Midbrain (tissue), 1 donor: ENCODE data around the gene AKR1C4.
"Not testable (repeated sequence)": the region's sequence is repeated elsewhere in the genome, so short reads cannot be mapped to it uniquely, and the experiment has no call there.

ENCODE experiments used
- DNase-seq: peaks from one replicate; lab custom pipeline; 2025; lab: John Stamatoyannopoulos, UW

Gene AKR1C4

GRCh38 chr10:5196702-5197113 lies at the start of gene AKR1C4:
TSS of gene AKR1C4 (plus strand) at chr10:5196837. CDS start at chr10:5196868, 31 bp downstream.
- DNase-seq, result no peak

GRCh38 chr10:5146920-5147254 lies 49.8 kb upstream of the AKR1C4 start:
- no peak for DNase-seq

GRCh38 chr10:5147255-5147980 lies 49.2 kb upstream of the AKR1C4 start:
- DNase-seq, result no peak

GRCh38 chr10:5147981-5148677 lies 48.5 kb upstream of the AKR1C4 start:
- no peak for DNase-seq

GRCh38 chr10:5148678-5149032 lies 48.0 kb upstream of the AKR1C4 start:
- no peak for DNase-seq

- DNase-seq, result no peak
These were observed 45.6 kb upstream of the AKR1C4 start for GRCh38 chr10:5151076-5151475.

- no peak for DNase-seq
These were observed 40.7 kb upstream of the AKR1C4 start for GRCh38 chr10:5155951-5156350.

- no peak for DNase-seq
These were observed 39.1 kb upstream of the AKR1C4 start for GRCh38 chr10:5157501-5157900.

GRCh38 chr10:5159126-5159525 lies 37.5 kb upstream of the AKR1C4 start:
- DNase-seq, result no peak

- DNase-seq, result no peak
These were observed 33.1 kb upstream of the AKR1C4 start for GRCh38 chr10:5163487-5163886.

GRCh38 chr10:5165738-5166137 lies 30.9 kb upstream of the AKR1C4 start:
- no peak for DNase-seq

GRCh38 chr10:5168897-5169420 lies 27.7 kb upstream of the AKR1C4 start:
- no peak for DNase-seq

- DNase-seq, result not testable (repeated sequence)
These were observed 21.1 kb upstream of the AKR1C4 start for GRCh38 chr10:5175581-5175980.

- not testable (repeated sequence) for DNase-seq
These were observed 16.1 kb upstream of the AKR1C4 start for GRCh38 chr10:5180503-5180902.

- DNase-seq, result no peak
These were observed 12.7 kb upstream of the AKR1C4 start for GRCh38 chr10:5183923-5184322.

- DNase-seq, result no peak
These were observed 11.5 kb upstream of the AKR1C4 start, which contains the start of gene AKR1C8 for GRCh38 chr10:5184987-5185775. TSS of gene AKR1C8 (minus strand) at chr10:5185150. CDS start at chr10:5185104, 46 bp downstream.

GRCh38 chr10:5187867-5188266 lies 8.8 kb upstream of the AKR1C4 start:
- no peak for DNase-seq

GRCh38 chr10:5188358-5188757 lies 8.3 kb upstream of the AKR1C4 start:
- DNase-seq, result no peak

GRCh38 chr10:5194431-5194830 lies 2.2 kb upstream of the AKR1C4 start:
- DNase-seq, result no peak

- DNase-seq, result no peak
These were observed 786 bp upstream of the AKR1C4 start for GRCh38 chr10:5195727-5196374.

GRCh38 chr10:5198386-5198785 lies 1.7 kb downstream of the AKR1C4 start:
- DNase-seq, result no peak

- DNase-seq, result no peak
These were observed 2.8 kb downstream of the AKR1C4 start for GRCh38 chr10:5199398-5199797.
